ENCODE data around the gene SENP8.

The SENP8 gene

DNA sequence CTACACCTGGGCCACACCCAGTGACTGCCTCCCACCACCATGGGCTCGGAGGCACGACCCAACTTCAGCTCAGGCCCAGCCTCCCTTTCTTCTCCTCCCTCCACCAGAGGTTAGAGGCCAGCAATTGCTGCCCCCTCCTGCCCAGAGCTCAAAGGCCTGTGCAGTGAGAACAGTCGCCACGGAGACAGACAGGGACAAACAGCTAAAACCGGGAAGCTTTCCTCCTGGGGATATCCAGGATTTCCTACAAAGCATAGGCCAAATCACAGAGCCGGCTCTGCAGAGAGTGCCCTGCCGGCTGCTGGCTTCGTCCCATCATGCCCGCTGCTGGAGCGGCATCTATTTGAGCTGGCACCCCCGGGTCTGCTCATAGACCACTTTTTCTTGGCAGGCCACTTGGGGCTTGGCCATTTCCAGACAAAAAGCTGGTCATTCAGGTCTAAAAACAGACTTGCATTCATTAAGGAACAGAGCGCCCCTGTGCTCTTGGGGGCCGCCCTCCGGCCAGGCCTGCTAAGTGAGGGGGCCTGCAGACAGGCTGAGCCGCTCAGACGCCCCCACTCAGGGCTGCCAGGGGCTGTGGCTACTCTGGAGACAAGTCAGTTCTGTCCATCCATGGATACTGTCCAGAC lies 61.9 kb downstream of the SENP8 start:
- TF ChIP-seq, protein P1, sequence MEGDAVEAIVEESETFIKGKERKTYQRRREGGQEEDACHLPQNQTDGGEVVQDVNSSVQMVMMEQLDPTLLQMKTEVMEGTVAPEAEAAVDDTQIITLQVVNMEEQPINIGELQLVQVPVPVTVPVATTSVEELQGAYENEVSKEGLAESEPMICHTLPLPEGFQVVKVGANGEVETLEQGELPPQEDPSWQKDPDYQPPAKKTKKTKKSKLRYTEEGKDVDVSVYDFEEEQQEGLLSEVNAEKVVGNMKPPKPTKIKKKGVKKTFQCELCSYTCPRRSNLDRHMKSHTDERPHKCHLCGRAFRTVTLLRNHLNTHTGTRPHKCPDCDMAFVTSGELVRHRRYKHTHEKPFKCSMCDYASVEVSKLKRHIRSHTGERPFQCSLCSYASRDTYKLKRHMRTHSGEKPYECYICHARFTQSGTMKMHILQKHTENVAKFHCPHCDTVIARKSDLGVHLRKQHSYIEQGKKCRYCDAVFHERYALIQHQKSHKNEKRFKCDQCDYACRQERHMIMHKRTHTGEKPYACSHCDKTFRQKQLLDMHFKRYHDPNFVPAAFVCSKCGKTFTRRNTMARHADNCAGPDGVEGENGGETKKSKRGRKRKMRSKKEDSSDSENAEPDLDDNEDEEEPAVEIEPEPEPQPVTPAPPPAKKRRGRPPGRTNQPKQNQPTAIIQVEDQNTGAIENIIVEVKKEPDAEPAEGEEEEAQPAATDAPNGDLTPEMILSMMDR (IDR thresholded peaks at IDR 0.05; ENCODE audit: insufficient read depth, low read length, poor library complexity, severe bottlenecking): no peak
- H3K4me3 ChIP-seq (replicated peaks; ENCODE audit: low read depth, low read length): no peak overlapping the region
- H3K36me3 ChIP-seq (ENCODE audit: control insufficient read depth, insufficient read depth, low read length): no peaks in the 10 kb centered on the region
- no peaks in the 10 kb centered on the region; the same call in none of the 2 replicates for H3K27me3 ChIP-seq (replicated peaks; ENCODE audit: control insufficient read depth, insufficient read depth, low read length)
- DNase-seq (ENCODE audit: extremely low read depth, insufficient read length): no peak

DNA sequence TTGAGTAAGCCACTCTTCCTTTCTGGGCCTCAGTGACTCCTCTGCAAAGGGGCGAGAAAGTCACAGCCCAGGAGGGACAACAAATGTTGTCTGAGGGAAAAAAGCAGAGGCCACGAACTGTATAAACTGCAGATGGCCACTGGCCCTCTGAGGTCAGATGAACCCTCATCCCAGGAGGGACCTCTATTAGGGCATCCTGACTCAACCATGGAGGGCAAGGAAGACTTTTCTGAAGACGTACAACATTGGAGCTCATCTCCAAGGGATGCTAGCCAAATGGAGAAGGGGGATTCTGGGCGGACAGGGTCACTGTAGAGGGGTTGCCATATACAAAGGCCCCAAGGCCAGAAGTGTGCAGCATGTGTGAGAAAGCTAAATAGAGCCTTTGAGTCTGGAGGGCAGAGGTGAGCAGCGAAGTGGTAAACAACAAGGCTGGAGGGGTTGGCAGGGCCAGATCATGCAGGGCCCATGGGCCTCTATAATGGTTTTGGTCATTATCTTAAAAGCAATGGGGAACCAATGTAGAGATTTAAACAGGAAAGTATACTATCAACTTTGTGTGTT lies 62.6 kb downstream of the SENP8 start:
- no peaks in the 10 kb centered on the region; the same call in none of the 2 replicates for H3K27me3 ChIP-seq (replicated peaks; ENCODE audit: control insufficient read depth, insufficient read depth, low read length)
- H3K36me3 ChIP-seq (ENCODE audit: control insufficient read depth, insufficient read depth, low read length): no peaks in the 10 kb centered on the region
- H3K4me3 ChIP-seq (replicated peaks; ENCODE audit: low read depth, low read length): no peak overlapping the region
- TF ChIP-seq, protein P1 (IDR thresholded peaks at IDR 0.05; ENCODE audit: insufficient read depth, low read length, poor library complexity, severe bottlenecking): no peak
- DNase-seq (ENCODE audit: extremely low read depth, insufficient read length): no peak

DNA sequence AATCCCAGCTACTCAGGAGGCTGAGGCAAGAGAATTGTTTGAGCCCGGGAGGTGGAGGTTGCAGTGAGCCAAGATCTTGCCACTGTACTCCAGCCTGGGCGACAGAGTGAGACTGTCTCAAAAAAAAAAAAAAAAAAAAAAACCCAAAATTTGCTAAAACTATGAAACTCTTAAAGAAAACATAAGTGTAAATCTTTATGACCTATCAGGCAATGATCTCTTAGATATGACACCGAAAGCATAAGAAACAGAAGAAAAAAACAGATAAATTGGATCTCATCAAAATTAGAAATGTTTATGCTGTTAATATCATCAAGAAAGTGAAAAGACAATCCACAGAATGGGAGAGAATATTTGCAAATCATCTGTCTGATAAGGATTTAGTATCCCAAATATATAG lies 64.0 kb downstream of the SENP8 start:
- Histone ChIP-seq H3K36me3 (ENCODE audit: control insufficient read depth, insufficient read depth, low read length) (no peaks in the 10 kb centered on the region), H3K4me3 (replicated peaks; ENCODE audit: low read depth, low read length) (no peak overlapping the region), H3K27me3 (replicated peaks; ENCODE audit: control insufficient read depth, insufficient read depth, low read length) (no peaks in the 10 kb centered on the region; the same call in none of the 2 replicates)
- no peak for DNase-seq (ENCODE audit: extremely low read depth, insufficient read length)
- TF ChIP-seq, protein P1 (IDR thresholded peaks at IDR 0.05; ENCODE audit: insufficient read depth, low read length, poor library complexity, severe bottlenecking): no peak

DNA sequence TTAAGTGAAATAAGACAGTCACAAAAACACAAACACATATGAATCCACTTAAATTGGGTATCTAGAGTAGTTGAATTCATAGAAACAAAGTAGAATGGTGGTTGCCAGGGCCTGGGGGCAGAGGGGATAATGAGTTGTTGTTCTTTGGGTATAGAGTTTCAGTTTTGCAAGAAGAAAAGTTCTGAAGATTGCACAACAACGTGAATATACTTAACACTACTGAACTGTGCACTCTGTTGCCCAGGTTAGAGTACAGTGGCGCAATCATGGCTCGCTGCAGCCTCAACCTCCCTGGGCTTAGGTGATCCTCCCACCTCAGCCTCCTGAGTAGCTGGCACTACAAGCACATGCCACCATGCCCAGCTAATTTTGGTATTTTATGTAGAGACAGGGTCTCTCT lies 64.5 kb downstream of the SENP8 start:
- no peak for DNase-seq (ENCODE audit: extremely low read depth, insufficient read length)
- Histone ChIP-seq H3K4me3 (replicated peaks; ENCODE audit: low read depth, low read length) (no peak overlapping the region), H3K36me3 (ENCODE audit: control insufficient read depth, insufficient read depth, low read length) (no peaks in the 10 kb centered on the region), H3K27me3 (replicated peaks; ENCODE audit: control insufficient read depth, insufficient read depth, low read length) (no peaks in the 10 kb centered on the region; the same call in none of the 2 replicates)
- TF ChIP-seq, protein P1 (IDR thresholded peaks at IDR 0.05; ENCODE audit: insufficient read depth, low read length, poor library complexity, severe bottlenecking): no peak

DNA sequence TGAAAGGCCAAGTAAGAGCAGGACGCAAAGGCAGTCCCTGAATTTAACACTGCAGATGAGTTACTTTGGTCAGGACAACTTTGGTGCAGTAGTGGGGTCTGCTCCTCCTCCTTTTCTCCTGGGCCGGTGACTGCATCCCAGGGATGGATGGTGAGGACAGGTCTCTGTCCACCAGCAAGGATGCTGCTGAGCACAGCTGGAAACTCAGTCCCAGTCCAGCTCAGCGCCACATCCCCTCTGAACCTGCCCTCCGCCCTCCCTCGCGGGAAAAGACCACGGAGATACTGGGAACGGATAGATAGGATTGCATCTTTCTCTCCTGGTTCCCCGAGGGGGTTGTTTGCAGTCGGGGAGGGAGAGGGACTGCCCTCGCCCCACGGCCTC lies 65.6 kb downstream of the SENP8 start:
- TF ChIP-seq, protein P1 (IDR thresholded peaks at IDR 0.05; ENCODE audit: insufficient read depth, low read length, poor library complexity, severe bottlenecking): no peak
- no peak overlapping the region for H3K4me3 ChIP-seq (replicated peaks; ENCODE audit: low read depth, low read length)
- DNase-seq (ENCODE audit: extremely low read depth, insufficient read length): no peak
- H3K36me3 ChIP-seq (ENCODE audit: control insufficient read depth, insufficient read depth, low read length): no peaks in the 10 kb centered on the region
- H3K27me3 ChIP-seq (replicated peaks; ENCODE audit: control insufficient read depth, insufficient read depth, low read length): no peaks in the 10 kb centered on the region; the same call in none of the 2 replicates

All from GM06990 (cell line).